ENCODE measurements around the gene TUT4. TPM values are rescaled to one million over a fixed set of nuclear protein-coding genes. Genes with fewer than 3 reads are reported as not detected.

The TUT4 gene
- total RNA-seq (2014; rRNA removed; shearing (Covaris generic)) (14.9 and 29.1 TPM in 2 replicates), polyA plus RNA-seq (2016; fragmentation: Nextera tagmentation; extraction: Ambion mirVana) (13.9 and 18.9 TPM in 2 replicates)

- peaks cover 17% of the 10 kb centered on the region for H3K4me1 ChIP-seq (ENCODE audit: insufficient read depth)
- peak within 1 kb of the TSS; percentile 86 for H3K9ac ChIP-seq
- in situ Hi-C loops (cut with MboI), result no loop called here
- peak within 1 kb of the TSS; percentile 87 for H3K4me3 ChIP-seq
- no peaks in the 10 kb centered on the region for H3K9me2 ChIP-seq (ENCODE audit: insufficient read depth)
- no peaks in the 10 kb centered on the region for H3K36me3 ChIP-seq (ENCODE audit: low read depth)
- H3K27me3 ChIP-seq (replicated peaks; ENCODE audit: insufficient read depth), result no peaks in the 10 kb centered on the region
- peak within 1 kb of the TSS; percentile 93 for H3K4me2 ChIP-seq (ENCODE audit: unreplicated experiment)
- peaks cover 25% of the 10 kb centered on the region for H3F3A ChIP-seq (ENCODE audit: insufficient read depth)
- H3K79me2 ChIP-seq (ENCODE audit: insufficient read depth), result peaks cover 47% of the 10 kb centered on the region
- no peaks in the 10 kb centered on the region for H3K9me3 ChIP-seq (ENCODE audit: low read depth)
- peak within 1 kb of the TSS; percentile 91 for H2AFZ ChIP-seq
- WGBS, 2 experiments (ENCODE audit: low coverage in 1 of 2, low lambda C conversion rate in 2 of 2, missing lambda C conversion rate in 2 of 2), result 1% methylated on average over 47 to 67 of the region's 68 CpGs
- DNase-seq, result peak; percentile 86
- H4K20me1 ChIP-seq (ENCODE audit: insufficient read depth), result no peaks in the 10 kb centered on the region
- peak within 1 kb of the TSS; percentile 50 for H3K27ac ChIP-seq
- TF ChIP-seq EZH2phosphoT487 (IDR thresholded peaks at IDR 0.05; ENCODE audit: insufficient read depth, low read depth) (no peak), EZH2 (IDR thresholded peaks at IDR 0.05; ENCODE audit: insufficient read depth, poor library complexity, severe bottlenecking) (no peak)
Measured at GRCh38 chr1:52552505-52553361, at the start of gene TUT4. TSS of gene TUT4 (minus strand) at chr1:52553092. CDS start at chr1:52526280, 26,812 bp downstream.

GRCh38 chr1:52601991-52602855 lies 49.3 kb upstream of the TUT4 start, which contains the start of gene GPX7:
TSS of gene GPX7 (plus strand) at chr1:52602371. CDS start at chr1:52602410, 39 bp downstream.
- Histone ChIP-seq H3K4me3 (peak within 1 kb of the TSS; percentile 67), H3K27me3 (replicated peaks; ENCODE audit: insufficient read depth) (no peaks in the 10 kb centered on the region), H3K27ac (no peak within 1 kb of the TSS), H3K9ac (peak within 1 kb of the TSS; percentile 83), H3K36me3 (ENCODE audit: low read depth) (no peaks in the 10 kb centered on the region), H3K9me2 (ENCODE audit: insufficient read depth) (no peaks in the 10 kb centered on the region), H3K4me2 (ENCODE audit: unreplicated experiment) (peak within 1 kb of the TSS; percentile 79), H3K9me3 (ENCODE audit: low read depth) (no peaks in the 10 kb centered on the region), H2AFZ (peak within 1 kb of the TSS; percentile 96), H3F3A (ENCODE audit: insufficient read depth) (no peaks in the 10 kb centered on the region), H3K79me2 (ENCODE audit: insufficient read depth) (no peaks in the 10 kb centered on the region), H3K4me1 (ENCODE audit: insufficient read depth) (no peaks in the 10 kb centered on the region; the same call in none of the 2 replicates), H4K20me1 (ENCODE audit: insufficient read depth) (no peaks in the 10 kb centered on the region)
- peak; percentile 68 for DNase-seq
- WGBS, 2 experiments (ENCODE audit: low coverage in 1 of 2, low lambda C conversion rate in 2 of 2, missing lambda C conversion rate in 2 of 2), result 2 to 3% methylated on average over 74 to 83 of the region's 97 CpGs
- TF ChIP-seq EZH2 (IDR thresholded peaks at IDR 0.05; ENCODE audit: insufficient read depth, poor library complexity, severe bottlenecking), result no peak
- TF ChIP-seq EZH2phosphoT487 (IDR thresholded peaks at IDR 0.05; ENCODE audit: insufficient read depth, low read depth), result no peak
- in situ Hi-C loops (cut with MboI), result no loop called here

GRCh38 chr1:52601519-52601918 lies 48.6 kb upstream of the TUT4 start:
- H3K79me2 ChIP-seq (ENCODE audit: insufficient read depth), result no peaks in the 10 kb centered on the region
- H3K9me3 ChIP-seq (ENCODE audit: low read depth), result no peaks in the 10 kb centered on the region
- DNase-seq, result no peak
- H2AFZ ChIP-seq, result peak overlapping the region; percentile 96
- H3K9me2 ChIP-seq (ENCODE audit: insufficient read depth), result no peaks in the 10 kb centered on the region
- H3K36me3 ChIP-seq (ENCODE audit: low read depth), result no peaks in the 10 kb centered on the region
- in situ Hi-C loops (cut with MboI), result no loop called here
- H3K4me1 ChIP-seq (ENCODE audit: insufficient read depth), result no peaks in the 10 kb centered on the region; the same call in none of the 2 replicates
- H3K27ac ChIP-seq, result no peak overlapping the region
- H3K27me3 ChIP-seq (replicated peaks; ENCODE audit: insufficient read depth), result no peaks in the 10 kb centered on the region
- peak overlapping the region; percentile 67 for H3K4me3 ChIP-seq
- H3F3A ChIP-seq (ENCODE audit: insufficient read depth), result no peaks in the 10 kb centered on the region
- H4K20me1 ChIP-seq (ENCODE audit: insufficient read depth), result no peaks in the 10 kb centered on the region
- peak overlapping the region; percentile 83 for H3K9ac ChIP-seq
- WGBS, 2 experiments (ENCODE audit: low coverage in 1 of 2, low lambda C conversion rate in 2 of 2, missing lambda C conversion rate in 2 of 2), result 43 to 44% methylated on average over 3 of the region's 3 CpGs
- H3K4me2 ChIP-seq (ENCODE audit: unreplicated experiment), result peak overlapping the region; percentile 79
- no peak for TF ChIP-seq EZH2phosphoT487 (IDR thresholded peaks at IDR 0.05; ENCODE audit: insufficient read depth, low read depth)
- TF ChIP-seq EZH2 (IDR thresholded peaks at IDR 0.05; ENCODE audit: insufficient read depth, poor library complexity, severe bottlenecking), result no peak

- Histone ChIP-seq H3K9ac (no peak overlapping the region), H3K4me3 (no peak overlapping the region), H3K4me1 (ENCODE audit: insufficient read depth) (no peaks in the 10 kb centered on the region; the same call in none of the 2 replicates), H2AFZ (no peak overlapping the region), H3K4me2 (ENCODE audit: unreplicated experiment) (no peak overlapping the region), H3K36me3 (ENCODE audit: low read depth) (no peaks in the 10 kb centered on the region), H3K27ac (no peak overlapping the region), H3K9me3 (ENCODE audit: low read depth) (no peaks in the 10 kb centered on the region), H3K9me2 (ENCODE audit: insufficient read depth) (no peaks in the 10 kb centered on the region), H4K20me1 (ENCODE audit: insufficient read depth) (no peaks in the 10 kb centered on the region), H3K27me3 (replicated peaks; ENCODE audit: insufficient read depth) (no peaks in the 10 kb centered on the region), H3K79me2 (ENCODE audit: insufficient read depth) (no peaks in the 10 kb centered on the region), H3F3A (ENCODE audit: insufficient read depth) (no peaks in the 10 kb centered on the region)
- WGBS, 2 experiments (ENCODE audit: low coverage in 1 of 2, low lambda C conversion rate in 2 of 2, missing lambda C conversion rate in 2 of 2), result 96 to 98% methylated on average over 8 of the region's 8 CpGs
- in situ Hi-C loops (cut with MboI), result no loop called here
- TF ChIP-seq EZH2 (IDR thresholded peaks at IDR 0.05; ENCODE audit: insufficient read depth, poor library complexity, severe bottlenecking) (no peak), EZH2phosphoT487 (IDR thresholded peaks at IDR 0.05; ENCODE audit: insufficient read depth, low read depth) (no peak)
- DNase-seq, result no peak
Measured at GRCh38 chr1:52600533-52601179, 47.8 kb upstream of the TUT4 start.
